Measurements from ENCODE around the gene TBC1D16.

The TBC1D16 gene

GRCh38 chr17:79954281-79955166, 81.1 kb downstream of the TBC1D16 start:
- no peak for DNase-seq (ENCODE audit: extremely low read depth in 1 of 2, low read depth in 1 of 2)

DNA sequence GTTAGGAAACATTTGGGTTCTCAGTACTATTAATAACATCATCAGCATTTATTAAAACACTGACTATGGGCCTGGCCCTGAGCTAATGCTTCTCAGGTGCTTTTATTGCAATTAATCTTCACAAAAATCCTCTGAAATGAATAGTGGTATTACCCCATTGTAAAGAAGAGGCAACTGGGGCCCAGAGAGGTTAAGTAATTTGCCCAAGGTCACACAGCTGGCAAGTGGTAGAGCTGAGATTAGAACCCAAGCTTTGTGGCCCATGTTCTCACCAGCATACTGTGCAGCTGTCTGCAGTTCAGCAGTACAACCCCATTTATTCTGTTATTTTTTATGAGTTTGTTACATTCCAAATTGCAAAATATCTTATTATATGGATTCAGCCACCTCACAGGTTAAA, 82.3 kb downstream of the TBC1D16 start:
- DNase-seq (ENCODE audit: extremely low read depth in 1 of 2, low read depth in 1 of 2) = no peak

GRCh38 chr17:79952901-79953300, 82.8 kb downstream of the TBC1D16 start:
- no peak for DNase-seq (ENCODE audit: extremely low read depth in 1 of 2, low read depth in 1 of 2)

DNA sequence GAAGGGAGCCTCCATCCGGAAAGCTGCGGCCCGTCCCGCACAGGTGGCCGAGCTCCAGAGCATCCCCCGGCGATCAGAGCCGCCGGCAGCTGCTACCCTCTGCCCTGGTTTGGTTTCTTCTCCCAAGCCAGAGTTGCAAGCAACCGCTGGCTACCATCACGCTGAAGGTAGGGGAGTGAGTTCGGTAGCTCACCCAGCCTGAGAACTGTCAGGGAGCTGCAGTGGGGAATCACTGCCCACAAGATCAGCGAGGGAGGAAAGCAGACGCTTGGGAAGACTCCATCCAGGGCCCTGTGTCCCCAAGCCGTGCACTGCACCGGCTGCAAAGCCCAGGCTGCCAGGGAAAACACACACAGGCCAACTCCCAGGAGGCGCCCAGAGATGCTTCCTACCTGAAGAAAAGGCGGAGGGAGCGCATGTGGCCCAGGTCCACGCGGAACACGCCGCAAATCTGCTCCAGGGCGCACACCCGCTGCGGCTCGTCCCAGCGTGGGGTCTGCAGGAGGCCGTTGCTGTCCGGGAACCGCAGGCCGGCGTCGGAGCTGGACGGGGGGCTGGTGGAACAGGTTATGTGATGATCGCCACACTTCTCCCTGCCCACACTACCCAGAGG, 83.3 kb downstream of the TBC1D16 start:
- no peak for DNase-seq (ENCODE audit: extremely low read depth in 1 of 2, low read depth in 1 of 2)

DNA sequence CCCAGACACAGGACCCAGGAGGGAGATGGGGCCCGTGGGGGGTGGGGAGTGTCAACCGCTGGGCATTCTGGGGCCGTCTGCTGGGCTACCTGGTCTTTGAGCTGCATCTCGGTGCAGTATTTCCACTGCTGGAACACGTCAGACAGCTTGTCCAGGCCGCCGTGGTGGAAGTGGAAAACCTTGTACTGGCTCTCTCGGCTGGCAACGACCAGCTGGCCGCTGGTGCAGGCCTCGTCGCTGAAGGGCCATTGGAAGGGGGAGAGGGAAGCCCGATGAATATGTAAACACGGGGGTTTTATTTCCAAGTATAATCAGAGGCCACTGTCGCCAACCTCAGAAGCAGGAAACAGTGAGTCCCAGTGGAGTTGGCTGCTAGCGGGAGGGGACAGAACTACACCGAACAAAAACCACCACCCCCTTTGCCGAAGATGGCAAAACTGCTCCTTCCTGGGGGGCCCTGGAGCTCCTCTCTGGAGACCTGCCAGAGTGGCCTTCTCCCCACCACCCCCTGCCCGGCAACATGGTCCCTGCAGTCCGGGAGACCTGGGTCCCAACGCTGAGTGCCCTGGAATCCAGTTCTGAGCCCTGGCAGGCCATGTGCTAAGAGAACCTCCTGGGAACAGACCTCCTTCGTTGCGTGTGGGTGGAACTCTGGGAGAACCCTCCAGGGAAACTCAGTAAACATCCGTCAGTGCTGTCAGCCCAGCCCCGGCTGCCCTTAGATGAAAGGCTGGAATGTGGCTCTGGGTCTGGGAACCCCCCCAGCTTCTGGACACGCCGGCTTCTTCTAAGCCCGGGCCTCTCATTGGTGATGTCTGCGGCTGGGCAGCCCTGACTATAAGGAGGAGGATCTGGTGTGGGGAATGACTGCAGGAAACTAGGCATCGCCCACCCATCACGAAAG, 84.1 kb downstream of the TBC1D16 start:
- DNase-seq (ENCODE audit: extremely low read depth in 1 of 2, low read depth in 1 of 2) = no peak

DNA sequence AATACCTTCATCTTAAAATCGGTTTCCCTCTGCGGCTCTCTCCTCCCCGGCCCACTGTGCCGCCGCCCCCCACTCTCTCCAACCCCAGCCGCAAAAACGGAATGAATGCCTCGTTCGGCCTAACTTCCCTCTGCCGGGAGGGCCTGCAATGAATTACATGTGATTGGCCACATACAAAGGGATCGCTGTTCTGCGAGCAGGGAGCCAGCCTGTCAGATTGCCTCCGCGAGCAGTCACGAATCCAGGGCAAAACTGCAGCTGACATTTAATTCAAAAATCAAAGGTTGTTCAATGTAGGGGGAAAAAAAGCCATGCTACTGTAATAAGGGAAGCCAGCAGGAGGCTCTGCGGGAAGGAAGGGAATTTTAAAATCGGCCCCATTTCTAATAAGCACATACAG, 84.9 kb downstream of the TBC1D16 start:
- DNase-seq (ENCODE audit: extremely low read depth in 1 of 2, low read depth in 1 of 2) = no peak

DNA sequence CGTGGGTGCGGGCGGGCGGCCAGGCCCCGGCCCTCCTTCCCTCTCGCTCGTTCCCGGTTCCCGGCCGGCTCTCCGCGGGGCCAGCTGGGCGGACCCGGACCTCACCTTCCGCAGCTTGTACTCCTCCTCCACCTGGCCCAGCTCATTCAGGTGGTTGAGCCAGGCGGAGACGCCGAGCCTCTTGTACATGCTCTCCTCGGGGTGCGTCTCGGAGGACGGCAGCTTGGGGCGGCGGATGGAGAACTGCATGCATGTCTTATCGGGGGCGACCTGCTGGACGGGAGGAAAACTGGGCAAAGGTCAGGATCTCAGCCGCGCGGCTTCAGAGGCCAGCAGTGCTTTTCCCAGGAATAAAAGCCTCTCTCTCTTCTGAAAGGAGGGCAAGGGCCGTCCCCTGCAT, 85.4 kb downstream of the TBC1D16 start:
- DNase-seq (ENCODE audit: extremely low read depth in 1 of 2, low read depth in 1 of 2) = no peak

- DNase-seq (ENCODE audit: extremely low read depth in 1 of 2, low read depth in 1 of 2) = no peak
Measured at GRCh38 chr17:79949656-79950209, 85.9 kb downstream of the TBC1D16 start.

DNA sequence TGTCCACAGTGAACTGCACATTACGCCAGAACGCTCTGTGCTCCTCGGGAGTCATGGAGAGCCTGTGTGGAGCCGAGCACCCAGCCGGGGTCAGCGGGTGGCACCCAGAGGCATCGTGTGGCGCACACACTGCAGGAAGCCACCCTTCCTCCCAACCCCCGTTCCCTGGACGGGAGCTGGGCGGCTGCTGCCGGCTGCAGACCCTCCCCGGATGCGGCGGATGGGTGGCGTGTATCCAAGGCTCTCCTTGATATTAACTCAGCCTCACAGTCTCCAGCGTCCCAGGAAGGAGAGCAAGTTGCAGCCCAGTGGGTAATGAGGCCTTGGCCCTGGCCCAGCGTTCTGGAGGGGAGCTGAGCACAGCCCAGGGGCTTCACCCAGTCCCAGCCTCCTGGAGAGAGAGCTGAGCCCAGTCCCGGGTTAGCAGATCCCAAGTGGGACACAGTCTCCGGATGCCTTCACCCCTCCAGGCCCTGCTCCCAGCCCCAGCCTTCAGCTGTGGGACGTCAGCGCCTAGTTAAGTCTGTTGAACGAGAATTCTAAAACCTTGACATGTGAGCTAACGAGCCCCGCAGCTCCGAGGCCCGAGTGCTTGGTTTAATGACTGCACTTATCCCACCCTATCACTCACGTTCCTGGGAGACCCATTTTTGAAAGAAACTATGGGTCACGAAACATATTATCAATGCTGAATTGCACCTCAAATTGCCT, 86.6 kb downstream of the TBC1D16 start:
- DNase-seq (ENCODE audit: extremely low read depth in 1 of 2, low read depth in 1 of 2) = no peak

DNA sequence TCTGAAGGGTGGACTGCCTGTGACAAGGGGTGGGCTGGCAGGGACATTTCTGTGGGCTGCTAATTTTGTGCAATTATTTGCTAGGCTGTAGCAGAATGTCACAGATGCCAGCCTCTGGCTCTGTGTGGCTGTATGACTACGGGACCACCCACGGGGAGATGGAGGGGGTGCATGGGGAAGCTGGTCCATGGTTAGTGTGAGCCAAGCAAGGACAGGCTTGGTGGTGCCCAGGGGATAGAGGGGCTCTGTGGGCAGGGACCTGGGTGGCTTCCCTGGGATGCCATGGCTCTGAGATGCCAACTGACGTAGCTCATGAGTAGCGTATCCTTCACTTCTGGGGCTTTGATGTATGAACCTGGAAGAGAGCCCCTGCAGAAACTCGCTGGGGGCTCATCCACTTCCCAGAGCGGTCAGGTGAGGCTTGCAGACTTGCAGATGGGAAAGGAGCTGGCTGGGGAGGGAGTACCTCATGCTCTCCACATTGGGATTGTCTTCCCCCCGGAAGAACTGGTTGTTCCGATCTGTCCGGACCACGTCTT, 87.2 kb downstream of the TBC1D16 start:
- DNase-seq (ENCODE audit: extremely low read depth in 1 of 2, low read depth in 1 of 2) = no peak

- no peak for DNase-seq (ENCODE audit: extremely low read depth in 1 of 2, low read depth in 1 of 2)
Measured at GRCh38 chr17:79947351-79948031, 88.2 kb downstream of the TBC1D16 start.

DNA sequence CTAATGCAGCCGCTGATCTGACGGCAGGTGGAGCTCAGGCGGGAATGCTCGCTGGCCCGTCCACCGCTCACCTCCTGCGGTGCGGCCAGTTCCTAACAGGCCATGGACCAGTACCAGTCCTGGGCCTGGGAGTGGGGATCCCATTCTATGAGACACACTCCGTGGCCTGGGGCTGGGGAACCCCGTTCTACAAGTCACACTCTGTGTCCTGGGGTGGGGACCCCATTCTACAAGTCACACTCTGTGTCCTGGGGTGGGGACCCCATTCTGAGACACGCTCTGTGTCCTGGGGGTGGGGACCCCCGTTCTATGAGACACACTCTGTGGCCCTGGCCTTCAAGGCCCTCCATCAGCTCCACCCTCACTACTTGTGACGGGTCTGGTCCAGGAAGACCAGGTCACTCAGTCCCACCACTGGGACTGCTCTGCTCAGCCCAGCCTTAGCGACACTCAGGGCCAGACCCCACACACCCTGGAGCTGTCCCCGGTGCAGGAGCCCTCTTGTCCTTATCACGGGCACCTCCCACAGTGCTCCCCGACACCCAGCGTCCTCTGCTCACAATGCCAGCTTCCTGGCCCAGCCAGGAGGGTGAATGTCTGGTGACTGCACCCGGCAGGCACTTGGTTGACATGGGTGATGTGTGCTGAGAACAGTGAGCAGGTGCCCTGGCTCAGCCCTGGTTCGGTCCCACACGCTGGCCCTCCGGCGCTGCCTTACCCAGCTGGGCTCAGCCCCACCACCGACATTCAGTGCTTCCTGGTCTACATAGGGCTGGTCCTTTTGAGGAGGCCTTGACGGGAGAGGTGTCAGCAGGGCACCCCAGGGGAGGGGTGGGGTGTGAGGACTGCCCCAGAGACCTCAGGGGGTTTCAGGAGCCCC, 89.1 kb downstream of the TBC1D16 start:
- DNase-seq (ENCODE audit: extremely low read depth in 1 of 2, low read depth in 1 of 2) = no peak

GRCh38 chr17:79945591-79946255, 89.9 kb downstream of the TBC1D16 start:
- DNase-seq (ENCODE audit: extremely low read depth in 1 of 2, low read depth in 1 of 2) = no peak

- DNase-seq (ENCODE audit: extremely low read depth in 1 of 2, low read depth in 1 of 2) = no peak
Measured at GRCh38 chr17:79944821-79945391, 90.8 kb downstream of the TBC1D16 start.

GRCh38 chr17:79944251-79944812, 91.3 kb downstream of the TBC1D16 start:
- no peak for DNase-seq (ENCODE audit: extremely low read depth in 1 of 2, low read depth in 1 of 2)

DNA sequence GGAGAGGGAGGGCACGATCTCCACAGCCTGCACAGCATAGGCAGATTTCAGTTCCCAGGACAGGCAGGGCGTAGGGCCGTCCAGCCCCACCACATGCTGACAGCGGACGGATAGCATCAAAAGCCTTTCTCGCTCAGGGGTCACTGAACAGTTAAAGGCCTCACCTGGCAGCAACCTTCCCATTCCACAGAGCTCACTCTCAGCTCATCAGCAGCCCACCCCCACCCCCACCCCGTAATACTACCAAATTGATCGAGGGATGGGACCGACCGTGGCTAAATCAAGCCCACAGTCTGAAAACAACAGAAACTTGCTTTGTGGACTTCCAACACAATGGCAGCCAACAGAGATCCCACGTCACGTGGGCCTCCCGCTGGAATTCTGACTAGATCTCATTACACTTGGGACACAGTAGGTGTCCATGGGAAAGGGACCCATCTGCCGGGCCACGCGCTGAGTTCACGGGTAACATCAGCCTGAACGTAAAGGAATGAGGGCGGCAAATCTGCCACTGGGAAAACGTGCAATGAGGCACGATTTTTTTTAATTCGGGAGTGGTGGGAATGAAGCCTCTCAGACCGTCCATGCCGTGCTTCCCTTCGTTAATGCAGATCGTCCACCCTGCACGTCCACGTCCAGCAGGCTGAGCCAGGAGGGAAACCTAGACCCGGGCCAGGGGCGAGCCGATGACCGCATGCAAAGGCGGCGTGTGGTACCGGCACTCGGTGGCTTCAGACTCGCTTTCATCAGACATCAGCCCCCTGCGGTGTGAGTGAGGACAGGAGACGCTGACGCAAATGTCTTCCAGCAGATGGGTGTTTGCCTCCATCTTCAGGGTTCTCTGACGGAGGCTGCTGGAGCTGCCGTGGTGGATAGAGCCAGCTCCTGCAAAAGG, 92.1 kb downstream of the TBC1D16 start:
- no peak for DNase-seq (ENCODE audit: extremely low read depth in 1 of 2, low read depth in 1 of 2)

All from stimulated activated CD8-positive, alpha-beta memory T cell treated with anti-CD3 and anti-CD28 coated beads, Interleukin-7, amount 100 ng/mL, for 48 hours (primary cell).